ENCODE measurements around the gene RAB17. TPM values are rescaled to one million over a fixed set of nuclear protein-coding genes. Genes with fewer than 3 reads are reported as not detected.

Gene RAB17
- polyA plus RNA-seq, 1 experiment = 0.10 TPM

GRCh38 chr2:237571551-237571950 is 19.0 kb downstream of the RAB17 start:
- ChIA-PET CTCF (interaction anchor here (0.5 to 5.2 kb wide), 93 partner anchors 9 to 1219 kb away, joined by 3 to 209 read pairs (median 5); partner anchors contain the start of genes COL6A3, COPS8, MLPH and RAB17), POLR2A (interaction anchor here (1.4 kb wide), 1 partner anchor 59 kb away, joined by 11 read pairs; no protein-coding TSS in a partner anchor)
- no peak overlapping the region for H3K4me3 ChIP-seq (ENCODE audit: low read depth, low read length)
- peaks cover 3% of the 10 kb centered on the region for H3K27me3 ChIP-seq (ENCODE audit: control insufficient read depth, insufficient read depth, low read length)
- peaks cover 8% of the 10 kb centered on the region; the same call in 1 of the 2 replicates for H3K9me3 ChIP-seq (ENCODE audit: control insufficient read depth, insufficient read depth, low read length)
- no peak overlapping the region for H3K27ac ChIP-seq (ENCODE audit: low read depth, low read length)
- TF ChIP-seq CTCF (IDR thresholded peaks at IDR 0.05; ENCODE audit: low read depth, low read length) = no peak
- DNase-seq (ENCODE audit: low read depth, low spot score) = no peak

GRCh38 chr2:237570776-237571335 is 19.7 kb downstream of the RAB17 start:
- Histone ChIP-seq H3K27ac (ENCODE audit: low read depth, low read length) (no peak overlapping the region), H3K9me3 (ENCODE audit: control insufficient read depth, insufficient read depth, low read length) (peaks cover 9% of the 10 kb centered on the region; the same call in 1 of the 2 replicates), H3K27me3 (ENCODE audit: control insufficient read depth, insufficient read depth, low read length) (peaks cover 3% of the 10 kb centered on the region), H3K4me3 (ENCODE audit: low read depth, low read length) (no peak overlapping the region)
- POLR2A ChIA-PET = interaction anchor here (0.7 kb wide), 1 partner anchor 185 kb away, joined by 4 read pairs; no protein-coding TSS in a partner anchor
- CTCF ChIA-PET = interaction anchor here (0.6 to 5.2 kb wide), 26 partner anchors 9 to 495 kb away, joined by 3 to 209 read pairs (median 12); partner anchors contain the start of genes COPS8, MLPH and RAB17
- no peak for DNase-seq (ENCODE audit: low read depth, low spot score)
- no peak for TF ChIP-seq CTCF (IDR thresholded peaks at IDR 0.05; ENCODE audit: low read depth, low read length)

GRCh38 chr2:237569896-237570295 is 20.6 kb downstream of the RAB17 start:
- POLR2A ChIA-PET = interaction anchor here (0.7 kb wide), 1 partner anchor 184 kb away, joined by 4 read pairs; no protein-coding TSS in a partner anchor
- no peak for DNase-seq (ENCODE audit: low read depth, low spot score)
- Histone ChIP-seq H3K9me3 (ENCODE audit: control insufficient read depth, insufficient read depth, low read length) (peaks cover 9% of the 10 kb centered on the region; the same call in 1 of the 2 replicates), H3K27me3 (ENCODE audit: control insufficient read depth, insufficient read depth, low read length) (peaks cover 3% of the 10 kb centered on the region), H3K27ac (ENCODE audit: low read depth, low read length) (no peak overlapping the region), H3K4me3 (ENCODE audit: low read depth, low read length) (no peak overlapping the region)
- no peak for TF ChIP-seq CTCF (IDR thresholded peaks at IDR 0.05; ENCODE audit: low read depth, low read length)
- CTCF ChIA-PET = interaction anchor here (5.2 kb wide), 1 partner anchor 58 kb away, joined by 209 read pairs; no protein-coding TSS in a partner anchor

GRCh38 chr2:237569041-237569440 is 21.5 kb downstream of the RAB17 start:
- Histone ChIP-seq H3K27ac (ENCODE audit: low read depth, low read length) (no peak overlapping the region), H3K27me3 (ENCODE audit: control insufficient read depth, insufficient read depth, low read length) (peaks cover 7% of the 10 kb centered on the region), H3K4me3 (ENCODE audit: low read depth, low read length) (no peak overlapping the region), H3K9me3 (ENCODE audit: control insufficient read depth, insufficient read depth, low read length) (peaks cover 9% of the 10 kb centered on the region; the same call in 1 of the 2 replicates)
- ChIA-PET POLR2A (no interaction called here), CTCF (no interaction called here)
- no peak for TF ChIP-seq CTCF (IDR thresholded peaks at IDR 0.05; ENCODE audit: low read depth, low read length)
- DNase-seq (ENCODE audit: low read depth, low spot score) = no peak

- no peak for DNase-seq (ENCODE audit: low read depth, low spot score)
- ChIA-PET POLR2A (interaction anchor here (0.5 kb wide), 1 partner anchor 244 kb away, joined by 3 read pairs; no protein-coding TSS in a partner anchor), CTCF (no interaction called here)
- Histone ChIP-seq H3K27me3 (ENCODE audit: control insufficient read depth, insufficient read depth, low read length) (peaks cover 8% of the 10 kb centered on the region), H3K4me3 (ENCODE audit: low read depth, low read length) (no peak overlapping the region), H3K9me3 (ENCODE audit: control insufficient read depth, insufficient read depth, low read length) (peaks cover 6% of the 10 kb centered on the region; the same call in 1 of the 2 replicates), H3K27ac (ENCODE audit: low read depth, low read length) (no peak overlapping the region)
- no peak for TF ChIP-seq CTCF (IDR thresholded peaks at IDR 0.05; ENCODE audit: low read depth, low read length)
Observed at GRCh38 chr2:237568121-237568660, 22.3 kb downstream of the RAB17 start.

Data from AG04450 (cell line).